ENCODE data around the gene APP. TPM values are rescaled to one million over a fixed set of nuclear protein-coding genes. Genes with fewer than 3 reads are reported as not detected.
A peak's percentile ranks its signal among the peaks of the same experiment; 100 is the strongest.

Gene APP
- total RNA-seq, 1 donor from 2014 or later = 257 TPM

GRCh38 chr21:25862112-25862511, 308.5 kb downstream of the APP start:
- DNase-seq = no peak

DNA sequence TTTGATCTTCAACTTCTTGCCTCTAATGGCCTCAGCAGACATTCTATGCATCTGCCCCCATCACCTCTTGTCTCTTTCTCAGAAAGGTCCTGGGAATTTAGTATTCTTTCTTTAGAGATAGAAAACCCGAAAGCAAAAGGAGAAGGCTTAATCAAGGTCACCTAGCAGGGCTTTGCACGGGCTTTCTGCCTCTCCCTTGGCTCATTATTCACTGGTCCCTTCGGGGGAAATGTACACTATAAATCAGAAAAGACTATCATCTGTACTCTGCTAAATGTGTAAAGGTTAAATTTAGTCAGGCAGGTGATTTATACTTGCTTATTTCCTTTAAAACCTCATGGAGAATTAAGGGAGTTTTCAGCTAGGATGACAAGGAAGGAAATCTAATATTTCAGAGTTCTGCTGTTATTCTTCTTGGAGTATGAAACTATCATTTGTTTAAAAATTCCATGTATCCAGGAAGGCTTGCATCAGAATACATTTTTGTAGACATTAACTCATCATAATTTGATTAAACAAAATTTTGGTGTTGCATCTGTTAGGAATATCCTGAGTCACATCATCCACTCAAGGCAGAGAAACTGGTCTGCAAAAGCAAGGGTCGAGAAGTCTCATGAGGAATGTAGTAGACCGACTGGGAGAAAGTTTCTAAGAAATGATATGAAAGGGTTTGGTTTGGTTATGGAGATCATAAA, 311.2 kb downstream of the APP start:
- no peak for DNase-seq

DNA sequence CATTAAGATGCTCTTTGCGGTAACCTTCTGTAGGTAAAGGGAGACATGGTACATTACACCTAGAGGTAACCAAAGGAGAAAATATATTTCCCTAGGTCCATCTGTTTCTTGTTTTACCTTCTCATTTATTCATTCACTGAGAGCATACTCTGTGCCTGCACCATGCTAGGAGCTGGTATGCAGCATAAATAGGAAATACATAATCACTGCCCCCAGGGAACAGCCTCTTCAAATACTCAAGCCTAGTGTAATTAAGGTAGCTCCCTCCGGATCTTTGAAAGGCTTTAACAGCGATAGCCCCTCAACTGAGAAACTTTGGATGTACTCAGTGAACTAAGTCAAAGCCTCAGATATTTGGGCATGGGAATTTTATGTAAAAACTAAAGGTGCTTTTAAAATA, 312.2 kb downstream of the APP start:
- DNase-seq = no peak

DNA sequence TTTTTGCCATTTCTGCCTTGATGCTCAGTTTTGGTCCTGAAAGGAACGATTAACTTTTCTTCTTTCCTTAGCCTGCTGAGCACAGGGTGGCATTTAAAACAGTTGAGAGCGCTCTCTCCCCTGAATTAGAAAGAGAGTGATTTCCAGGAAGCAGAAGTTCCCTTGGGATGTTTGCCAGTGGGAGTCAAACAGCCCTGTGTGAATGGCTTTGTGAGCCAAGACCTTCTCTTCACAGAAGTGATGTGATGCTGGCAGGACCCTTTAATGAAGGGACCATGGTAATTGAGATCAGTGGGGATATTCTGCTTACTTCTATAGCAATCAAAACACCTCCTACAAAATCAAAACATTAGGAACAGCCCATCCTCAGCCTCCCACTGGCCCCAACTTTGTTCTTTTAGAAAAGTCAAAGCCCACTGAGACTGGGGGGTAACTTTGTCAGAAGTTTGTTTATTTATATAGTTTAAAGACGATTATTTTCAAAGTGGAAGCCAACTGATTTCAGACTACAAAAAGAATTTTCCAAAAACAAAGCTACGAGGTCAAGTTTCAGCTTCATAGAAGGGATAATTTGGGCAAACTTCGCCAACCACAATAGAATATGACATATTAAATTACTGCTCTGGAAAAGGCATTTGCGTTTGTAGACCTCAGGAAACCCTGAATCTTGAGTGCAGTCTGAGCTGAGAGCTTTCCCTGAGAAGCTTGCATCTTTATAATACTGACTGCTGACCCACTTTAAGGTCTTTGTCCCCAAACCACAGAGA, 313.1 kb downstream of the APP start:
- no peak for DNase-seq

DNA sequence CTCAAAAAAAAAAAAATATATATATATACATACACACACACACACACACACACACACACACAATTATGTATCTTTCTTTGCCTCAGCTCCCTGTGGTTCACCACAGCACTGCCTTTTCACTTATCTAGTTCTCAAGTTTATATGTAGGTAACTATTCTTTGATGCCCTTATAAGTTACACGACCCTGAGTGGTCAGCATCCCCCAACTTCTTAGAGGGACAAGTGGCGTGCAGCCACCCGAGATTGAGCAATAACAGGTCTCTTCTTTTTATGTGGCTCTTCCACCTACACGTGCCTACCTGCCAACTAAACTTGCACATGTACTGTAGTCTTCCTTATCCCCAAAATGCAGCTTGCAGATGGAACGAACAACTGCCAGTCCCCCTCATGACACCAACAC, 315.0 kb downstream of the APP start:
- DNase-seq = no peak

- no peak for DNase-seq
Observed at GRCh38 chr21:25850126-25850842, 320.3 kb downstream of the APP start.

DNA sequence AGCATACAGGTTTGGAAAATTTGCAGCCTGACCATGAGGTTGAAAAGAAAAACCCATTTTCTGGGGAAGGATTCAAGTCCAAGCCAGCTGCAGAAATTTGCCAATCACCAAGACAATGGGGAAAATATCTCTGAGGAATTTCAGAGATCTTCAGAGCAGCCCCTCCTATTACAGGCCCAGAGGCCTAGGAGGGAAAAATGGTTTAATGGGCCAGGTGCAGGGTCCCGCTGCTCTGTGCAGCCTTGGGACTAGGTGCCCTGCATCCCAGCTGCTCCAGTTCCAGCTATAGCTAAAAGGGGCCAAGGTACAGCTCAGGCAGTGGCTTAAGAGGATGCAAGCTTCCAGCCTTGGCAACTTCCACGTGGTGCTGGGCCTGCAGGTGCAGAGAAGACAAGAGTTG, 322.3 kb downstream of the APP start:
- DNase-seq = no peak

DNA sequence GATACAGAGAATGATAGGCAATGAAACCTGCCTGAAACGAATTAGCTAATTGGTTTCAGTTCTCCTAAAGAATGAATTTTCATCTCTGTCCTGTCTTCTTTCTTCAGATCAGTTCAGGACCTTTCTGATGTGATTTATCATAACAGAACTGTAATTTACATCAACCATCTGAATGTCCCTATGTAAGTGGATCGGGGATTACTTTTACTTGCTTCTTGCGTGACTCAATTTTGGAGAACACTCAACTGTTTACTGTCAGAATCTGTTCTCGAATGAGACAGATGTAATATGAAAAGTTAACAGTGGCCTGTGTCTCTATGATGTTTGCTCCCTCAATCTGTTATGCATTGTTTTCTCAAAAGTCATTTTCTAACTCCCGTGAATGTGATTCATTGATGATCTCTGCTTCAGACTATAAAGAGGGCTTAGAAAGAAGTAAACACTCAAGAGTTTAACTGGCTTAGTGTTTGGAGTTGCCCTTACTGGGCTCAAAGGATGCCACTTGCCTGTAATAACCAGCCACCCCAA, 324.8 kb downstream of the APP start:
- DNase-seq = peak; percentile 6

DNA sequence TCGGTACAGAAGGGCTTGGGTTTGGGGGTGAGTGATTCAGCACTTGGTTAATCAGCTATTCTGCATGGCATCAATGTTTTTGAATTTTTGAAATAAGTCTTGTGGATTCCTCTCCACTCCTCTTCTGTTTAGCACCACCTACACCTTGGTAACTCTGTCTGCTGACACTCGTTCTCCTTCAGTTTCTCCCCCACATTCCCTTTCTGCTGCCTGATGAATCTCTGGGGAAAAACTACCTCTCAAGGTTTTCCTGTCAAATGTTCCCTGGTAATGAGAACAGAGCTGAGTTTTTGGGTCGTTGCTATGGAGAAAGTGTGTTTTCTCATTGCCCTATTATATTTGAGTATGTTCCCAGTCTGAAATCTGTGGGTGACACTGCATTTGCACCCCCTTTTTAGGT, 327.6 kb downstream of the APP start:
- DNase-seq = no peak

GRCh38 chr21:25838809-25839208, 331.8 kb downstream of the APP start:
- DNase-seq = no peak

GRCh38 chr21:25837533-25838265, 332.9 kb downstream of the APP start:
- no peak for DNase-seq

- DNase-seq = no peak
Observed at GRCh38 chr21:25836396-25836795, 334.2 kb downstream of the APP start.

DNA sequence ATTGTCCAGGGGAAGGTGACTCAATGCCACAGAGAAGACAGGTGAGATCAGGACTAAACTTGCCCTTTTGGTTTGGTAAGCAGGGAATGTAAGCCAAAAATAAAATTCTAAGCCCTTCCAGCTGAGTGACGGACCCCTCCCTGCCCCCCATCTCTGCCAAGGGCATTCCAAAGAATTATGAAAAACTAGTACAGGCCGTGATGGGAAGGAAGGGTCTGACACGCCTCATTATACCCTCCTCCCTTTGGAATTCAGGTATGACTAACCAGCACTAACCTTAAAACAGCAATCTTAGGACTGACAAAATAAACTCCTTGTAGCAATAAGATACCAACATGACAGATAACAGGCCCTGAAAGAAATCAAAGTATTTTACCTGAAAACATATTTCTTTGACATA, 336.2 kb downstream of the APP start:
- DNase-seq = no peak

DNA sequence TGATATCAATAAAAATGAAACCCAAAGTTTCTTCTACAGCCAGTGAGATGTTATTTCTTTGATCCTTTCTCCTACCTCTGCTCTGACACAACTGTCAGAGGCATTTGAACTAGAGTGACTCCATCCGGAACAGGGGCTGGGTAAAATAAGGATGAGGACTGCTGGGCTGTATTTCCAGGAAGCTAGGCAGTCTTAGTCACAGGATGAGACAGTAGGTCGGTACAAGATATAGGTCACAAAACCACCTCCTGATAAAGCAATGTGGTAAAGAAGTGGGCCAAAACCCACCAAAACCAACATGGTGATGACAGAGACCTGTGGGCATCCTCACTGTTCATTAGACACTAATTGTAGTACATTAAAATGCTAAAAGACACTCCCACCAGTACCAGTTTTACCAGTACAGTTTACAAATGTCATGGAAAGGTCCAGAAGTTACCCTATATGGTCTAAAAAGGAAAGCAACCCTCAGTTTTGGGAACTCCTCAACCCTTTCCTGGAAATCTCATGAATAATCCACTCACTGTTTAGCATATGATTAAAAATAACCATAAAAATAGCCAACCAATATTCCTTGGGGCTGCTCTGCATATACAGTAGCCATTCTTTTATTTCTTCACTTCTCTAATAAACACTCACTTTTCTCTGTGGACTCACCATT, 339.1 kb downstream of the APP start:
- no peak for DNase-seq

Small RNA genes within 50 kb of the gene (small RNA-seq; reads per million reads assigned to genes)
- gene RNU6-123P (ENCODE audit: low replicate concordance) (not detected), gene RNU6-926P (ENCODE audit: low replicate concordance) (not detected)
